ENCODE measurements around the gene PTRH1.

DNA sequence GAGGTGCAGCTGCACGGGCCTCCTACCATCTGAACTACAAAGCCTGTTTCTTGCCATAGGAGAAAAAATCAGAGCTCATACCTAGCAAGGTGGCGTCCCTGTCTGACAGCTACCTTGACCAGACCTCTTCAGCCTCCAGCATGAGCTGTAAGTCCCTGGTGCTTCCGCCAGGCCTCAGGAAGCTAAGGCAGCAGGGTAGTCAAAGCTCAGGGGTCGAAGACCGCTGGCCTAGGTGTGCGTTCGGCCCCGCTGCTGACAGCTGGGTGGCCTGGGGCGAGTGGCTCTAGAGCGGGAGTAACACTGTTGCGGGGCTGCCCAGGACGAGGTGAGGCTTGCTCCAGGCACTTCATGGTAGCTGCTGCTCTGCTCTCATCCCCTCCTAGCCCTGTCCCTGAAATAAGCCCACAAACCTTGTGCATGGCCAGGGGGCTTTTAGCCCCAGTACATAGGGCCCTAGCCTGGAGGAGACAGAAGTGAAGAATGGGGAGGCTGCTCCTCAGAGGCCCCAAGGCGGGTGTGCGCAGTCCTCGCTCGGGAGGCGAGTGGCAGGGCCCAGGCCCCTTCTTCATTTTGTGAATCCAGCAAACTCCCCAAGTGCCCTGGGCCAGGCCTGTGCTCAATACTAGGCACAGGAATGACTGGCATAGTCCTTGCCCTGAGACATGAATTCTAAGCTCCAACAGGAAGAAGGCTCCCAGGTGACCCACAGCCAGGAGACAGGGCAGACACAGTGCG is 14.2 kb upstream of the PTRH1 start:
- no peak for TF ChIP-seq CTCF (IDR thresholded peaks at IDR 0.05)
- TF ChIP-seq POLR2A (IDR thresholded peaks at IDR 0.05), result no peak

Data from body of pancreas (tissue), 4 donors.